ENCODE data around the gene SMOC1.

The SMOC1 gene

GRCh38 chr14:69913686-69914085 is 34.5 kb downstream of the SMOC1 start:
- H3K4me3 Mint-ChIP-seq: no peak overlapping the region
- ATAC-seq (replicated peaks; ENCODE audit: extremely low read depth, poor library complexity, severe bottlenecking): no peak
- H3K27me3 Mint-ChIP-seq: peaks cover 35% of the 10 kb centered on the region

GRCh38 chr14:69916396-69916795 is 37.2 kb downstream of the SMOC1 start:
- ATAC-seq (replicated peaks; ENCODE audit: extremely low read depth, poor library complexity, severe bottlenecking): no peak
- Mint-ChIP-seq H3K27me3 (peaks cover 48% of the 10 kb centered on the region), H3K4me3 (no peak overlapping the region), H3K4me1 (no peaks in the 10 kb centered on the region), H3K27ac (ENCODE audit: low read depth) (no peak overlapping the region), H3K9me3 (no peaks in the 10 kb centered on the region), H3K36me3 (ENCODE audit: insufficient read depth) (no peaks in the 10 kb centered on the region)
- no peak for DNase-seq (ENCODE audit: low spot score in 2 of 2)

More at GRCh38 chr14:69913686-69914085, 34.5 kb downstream of the SMOC1 start:
- Mint-ChIP-seq H3K9me3 (no peaks in the 10 kb centered on the region), H3K4me1 (no peaks in the 10 kb centered on the region), H3K36me3 (ENCODE audit: insufficient read depth) (no peaks in the 10 kb centered on the region), H3K27ac (ENCODE audit: low read depth) (no peak overlapping the region)
- DNase-seq (ENCODE audit: low spot score in 2 of 2): no peak

GRCh38 chr14:69917287-69917686 is 38.1 kb downstream of the SMOC1 start:
- ATAC-seq (replicated peaks; ENCODE audit: extremely low read depth, poor library complexity, severe bottlenecking): no peak
- H3K4me3 Mint-ChIP-seq: no peak overlapping the region
- peaks cover 57% of the 10 kb centered on the region for H3K27me3 Mint-ChIP-seq
- no peak for DNase-seq (ENCODE audit: low spot score in 2 of 2)
- H3K9me3 Mint-ChIP-seq: no peaks in the 10 kb centered on the region
- no peaks in the 10 kb centered on the region for H3K4me1 Mint-ChIP-seq
- H3K36me3 Mint-ChIP-seq (ENCODE audit: insufficient read depth): no peaks in the 10 kb centered on the region
- no peak overlapping the region for H3K27ac Mint-ChIP-seq (ENCODE audit: low read depth)

GRCh38 chr14:69919815-69920214 is 40.6 kb downstream of the SMOC1 start:
- H3K27me3 Mint-ChIP-seq: peaks cover 62% of the 10 kb centered on the region
- no peak overlapping the region for H3K27ac Mint-ChIP-seq (ENCODE audit: low read depth)
- no peaks in the 10 kb centered on the region for H3K9me3 Mint-ChIP-seq
- no peaks in the 10 kb centered on the region for H3K4me1 Mint-ChIP-seq
- no peaks in the 10 kb centered on the region for H3K36me3 Mint-ChIP-seq (ENCODE audit: insufficient read depth)
- DNase-seq (ENCODE audit: low spot score in 2 of 2) (no peak), ATAC-seq (replicated peaks; ENCODE audit: extremely low read depth, poor library complexity, severe bottlenecking) (no peak)
- no peak overlapping the region for H3K4me3 Mint-ChIP-seq

GRCh38 chr14:69921052-69921451 is 41.8 kb downstream of the SMOC1 start:
- H3K27ac Mint-ChIP-seq (ENCODE audit: low read depth): no peak overlapping the region
- H3K9me3 Mint-ChIP-seq: no peaks in the 10 kb centered on the region
- ATAC-seq (replicated peaks; ENCODE audit: extremely low read depth, poor library complexity, severe bottlenecking) (no peak), DNase-seq (ENCODE audit: low spot score in 2 of 2) (no peak)
- H3K4me3 Mint-ChIP-seq: no peak overlapping the region
- no peaks in the 10 kb centered on the region for H3K4me1 Mint-ChIP-seq
- H3K36me3 Mint-ChIP-seq (ENCODE audit: insufficient read depth): no peaks in the 10 kb centered on the region
- H3K27me3 Mint-ChIP-seq: peaks cover 58% of the 10 kb centered on the region

DNA sequence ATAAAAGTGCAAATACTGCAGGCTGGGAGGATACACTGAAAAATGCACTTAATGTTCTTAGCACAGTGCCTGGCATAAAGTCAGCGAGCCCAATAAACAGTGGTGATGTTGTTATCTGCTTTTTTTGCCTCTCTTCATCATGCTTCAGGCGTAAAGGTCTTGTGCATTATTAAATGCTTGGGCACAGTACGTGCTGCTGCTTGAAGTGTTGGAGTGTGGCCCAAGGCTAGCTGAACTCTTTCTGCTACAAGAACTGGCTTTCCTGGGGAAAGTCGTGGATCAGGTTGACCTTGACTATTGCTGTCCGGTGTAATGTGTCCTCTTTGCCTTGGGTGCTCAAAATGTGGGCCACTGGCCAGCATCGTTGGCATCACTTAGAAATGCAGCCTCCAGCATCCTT is 43.0 kb downstream of the SMOC1 start:
- ATAC-seq (replicated peaks; ENCODE audit: extremely low read depth, poor library complexity, severe bottlenecking) (no peak), DNase-seq (ENCODE audit: low spot score in 2 of 2) (no peak)
- H3K4me1 Mint-ChIP-seq: no peaks in the 10 kb centered on the region
- H3K9me3 Mint-ChIP-seq: no peaks in the 10 kb centered on the region
- no peaks in the 10 kb centered on the region for H3K36me3 Mint-ChIP-seq (ENCODE audit: insufficient read depth)
- H3K27me3 Mint-ChIP-seq: peaks cover 58% of the 10 kb centered on the region
- H3K4me3 Mint-ChIP-seq: no peak overlapping the region
- no peak overlapping the region for H3K27ac Mint-ChIP-seq (ENCODE audit: low read depth)

- no peaks in the 10 kb centered on the region for H3K9me3 Mint-ChIP-seq
- H3K4me3 Mint-ChIP-seq: no peak overlapping the region
- DNase-seq (ENCODE audit: low spot score in 2 of 2) (no peak), ATAC-seq (replicated peaks; ENCODE audit: extremely low read depth, poor library complexity, severe bottlenecking) (no peak)
- no peaks in the 10 kb centered on the region for H3K4me1 Mint-ChIP-seq
- no peaks in the 10 kb centered on the region for H3K36me3 Mint-ChIP-seq (ENCODE audit: insufficient read depth)
- H3K27ac Mint-ChIP-seq (ENCODE audit: low read depth): no peak overlapping the region
- H3K27me3 Mint-ChIP-seq: peaks cover 72% of the 10 kb centered on the region
Observed at GRCh38 chr14:69924201-69924600, 45.0 kb downstream of the SMOC1 start.

DNA sequence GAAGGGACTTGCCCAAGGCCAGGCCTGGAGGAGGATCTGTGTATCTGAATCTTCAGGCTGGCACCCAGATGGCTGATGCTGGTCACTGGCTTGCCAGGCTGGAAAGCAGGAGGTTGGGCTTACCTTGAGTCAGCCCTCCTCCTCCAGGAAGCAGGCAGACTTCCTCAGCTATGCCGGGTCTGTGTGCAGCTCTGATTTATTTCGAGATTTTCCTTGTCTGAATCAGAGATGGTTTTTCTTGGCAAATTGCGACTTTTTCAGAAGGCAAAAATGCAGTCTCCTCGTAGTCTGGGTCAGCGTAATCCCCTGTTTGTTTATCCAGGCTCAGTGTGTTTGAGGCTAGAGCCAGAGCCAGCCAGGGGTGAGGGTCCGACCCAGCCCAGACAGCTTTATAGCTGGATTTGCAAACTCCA is 48.9 kb downstream of the SMOC1 start:
- Mint-ChIP-seq H3K27me3 (peaks cover 74% of the 10 kb centered on the region), H3K4me1 (no peaks in the 10 kb centered on the region), H3K9me3 (no peaks in the 10 kb centered on the region), H3K36me3 (ENCODE audit: insufficient read depth) (no peaks in the 10 kb centered on the region), H3K4me3 (no peak overlapping the region), H3K27ac (ENCODE audit: low read depth) (no peak overlapping the region)
- no peak for DNase-seq (ENCODE audit: low spot score in 2 of 2)
- ATAC-seq (replicated peaks; ENCODE audit: extremely low read depth, poor library complexity, severe bottlenecking): no peak

DNA sequence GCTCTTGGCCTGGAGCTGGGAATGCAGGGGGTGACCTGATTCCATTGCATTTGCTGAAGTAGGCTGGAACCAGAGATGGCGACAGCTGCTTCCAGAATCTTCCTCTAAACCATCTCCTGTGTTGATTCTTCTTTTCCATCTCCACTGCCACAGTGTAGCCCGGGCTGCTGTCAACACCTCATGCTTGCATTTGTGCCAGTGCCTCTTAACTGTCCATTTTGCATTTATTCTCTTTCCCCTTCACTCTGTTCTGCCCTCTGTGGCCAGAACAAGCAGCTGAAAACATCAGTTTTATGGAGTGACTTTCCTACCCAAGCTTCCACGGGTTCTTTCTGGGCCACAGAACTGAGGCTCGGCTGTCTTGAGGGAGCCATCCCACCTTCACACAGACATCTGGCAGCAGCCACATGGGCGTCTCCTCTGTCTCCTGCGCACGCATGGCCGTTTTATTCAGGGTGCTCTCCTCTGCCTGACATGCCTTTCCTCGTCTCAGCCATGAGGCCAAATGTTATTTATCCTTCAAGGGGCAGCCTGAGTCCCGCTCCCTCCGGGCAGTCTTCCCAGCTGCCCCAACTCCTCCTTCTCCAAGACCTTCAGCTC is 51.7 kb downstream of the SMOC1 start:
- Mint-ChIP-seq H3K4me3 (no peak overlapping the region), H3K27ac (ENCODE audit: low read depth) (no peak overlapping the region), H3K9me3 (no peaks in the 10 kb centered on the region), H3K4me1 (no peaks in the 10 kb centered on the region), H3K36me3 (ENCODE audit: insufficient read depth) (no peaks in the 10 kb centered on the region), H3K27me3 (peaks cover 64% of the 10 kb centered on the region)
- ATAC-seq (replicated peaks; ENCODE audit: extremely low read depth, poor library complexity, severe bottlenecking): no peak
- no peak for DNase-seq (ENCODE audit: low spot score in 2 of 2)

- no peak overlapping the region for H3K4me3 Mint-ChIP-seq
- no peaks in the 10 kb centered on the region for H3K9me3 Mint-ChIP-seq
- no peaks in the 10 kb centered on the region for H3K4me1 Mint-ChIP-seq
- DNase-seq (ENCODE audit: low spot score in 2 of 2) (no peak), ATAC-seq (replicated peaks; ENCODE audit: extremely low read depth, poor library complexity, severe bottlenecking) (no peak)
- H3K36me3 Mint-ChIP-seq (ENCODE audit: insufficient read depth): no peaks in the 10 kb centered on the region
- no peak overlapping the region for H3K27ac Mint-ChIP-seq (ENCODE audit: low read depth)
- peaks cover 53% of the 10 kb centered on the region for H3K27me3 Mint-ChIP-seq
Observed at GRCh38 chr14:69931960-69932359, 52.7 kb downstream of the SMOC1 start.

DNA sequence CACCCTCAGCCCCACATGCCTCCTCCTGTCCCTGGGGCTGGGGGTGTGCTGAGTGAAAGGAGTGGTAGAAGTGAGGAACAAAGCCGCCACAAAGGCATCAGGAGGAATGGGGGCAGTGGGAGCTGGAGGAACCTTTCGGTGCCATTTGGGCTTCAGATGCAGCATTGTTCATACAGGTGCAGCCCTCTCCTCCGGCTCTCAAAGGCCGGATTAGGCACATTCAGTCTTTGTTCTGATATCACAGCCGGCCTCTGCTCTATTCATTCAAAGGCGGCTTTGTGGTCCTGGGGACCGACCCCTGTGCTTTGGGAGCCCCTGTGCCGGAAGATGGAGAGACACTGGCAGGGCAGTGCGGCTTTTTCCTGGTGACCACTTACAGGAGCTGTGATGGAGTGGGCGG is 53.2 kb downstream of the SMOC1 start:
- no peaks in the 10 kb centered on the region for H3K36me3 Mint-ChIP-seq (ENCODE audit: insufficient read depth)
- H3K27me3 Mint-ChIP-seq: peaks cover 52% of the 10 kb centered on the region
- no peak for ATAC-seq (replicated peaks; ENCODE audit: extremely low read depth, poor library complexity, severe bottlenecking)
- no peaks in the 10 kb centered on the region for H3K9me3 Mint-ChIP-seq
- H3K27ac Mint-ChIP-seq (ENCODE audit: low read depth): no peak overlapping the region
- H3K4me3 Mint-ChIP-seq: no peak overlapping the region
- no peaks in the 10 kb centered on the region for H3K4me1 Mint-ChIP-seq
- DNase-seq (ENCODE audit: low spot score in 2 of 2): no peak

DNA sequence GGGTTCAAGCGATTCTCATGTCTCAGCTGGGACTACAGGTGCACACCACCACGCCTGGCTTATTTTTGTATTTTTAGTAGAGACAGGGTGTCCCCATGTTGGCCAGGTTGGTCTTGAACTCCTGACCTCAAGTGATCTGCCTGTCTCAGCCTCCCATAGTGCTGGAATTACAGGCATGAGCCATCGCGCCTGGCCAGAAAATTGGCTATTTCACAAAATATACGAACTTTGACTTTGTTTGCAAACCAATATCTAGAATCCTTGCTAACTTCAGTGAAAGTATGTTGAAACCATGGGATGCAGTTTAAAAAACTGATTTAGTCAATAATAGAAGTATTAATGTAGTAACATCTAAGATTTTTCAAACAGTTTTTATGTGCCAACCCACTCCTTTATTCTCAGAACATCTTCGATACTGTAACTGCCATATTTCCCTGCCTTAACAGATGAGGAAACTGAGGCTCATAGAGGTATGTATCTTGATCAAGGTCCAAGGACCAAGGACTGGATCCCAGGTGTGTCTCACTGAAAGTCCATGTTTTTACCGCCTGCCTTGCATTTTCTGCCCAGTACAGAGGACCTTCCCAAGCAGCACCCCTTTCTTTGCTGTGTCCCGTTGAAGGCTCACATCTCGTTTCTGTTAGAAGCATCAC is 54.5 kb downstream of the SMOC1 start:
- Mint-ChIP-seq H3K36me3 (ENCODE audit: insufficient read depth) (no peaks in the 10 kb centered on the region), H3K4me1 (no peaks in the 10 kb centered on the region), H3K9me3 (no peaks in the 10 kb centered on the region), H3K27me3 (peaks cover 59% of the 10 kb centered on the region), H3K4me3 (no peak overlapping the region), H3K27ac (ENCODE audit: low read depth) (no peak overlapping the region)
- ATAC-seq (replicated peaks; ENCODE audit: extremely low read depth, poor library complexity, severe bottlenecking) (no peak), DNase-seq (ENCODE audit: low spot score in 2 of 2) (no peak)

GRCh38 chr14:69937367-69938081 is 58.3 kb downstream of the SMOC1 start:
- ATAC-seq (replicated peaks; ENCODE audit: extremely low read depth, poor library complexity, severe bottlenecking) (no peak), DNase-seq (ENCODE audit: low spot score in 2 of 2) (no peak)
- Mint-ChIP-seq H3K4me3 (no peak overlapping the region), H3K9me3 (no peaks in the 10 kb centered on the region), H3K36me3 (ENCODE audit: insufficient read depth) (no peaks in the 10 kb centered on the region), H3K27ac (ENCODE audit: low read depth) (no peak overlapping the region), H3K27me3 (peaks cover 48% of the 10 kb centered on the region), H3K4me1 (no peaks in the 10 kb centered on the region)

Measured in central memory CD8-positive, alpha-beta T cell (primary cell).